Neural progenitor cell (in vitro differentiated cells): ENCODE measurements around the gene PROC.

Experiments used
- CTCF ChIP-seq: fragments of 200-600 bp; sonication (generic); IDR thresholded peaks from 2 replicates; pipeline ENCODE4 v1.5.1; 2017; ENCODE audit warnings: antibody characterized with exemption, mild to moderate bottlenecking
- EZH2 ChIP-seq: fragments of 200-600 bp; sonication (generic); IDR thresholded peaks from 2 replicates; pipeline ENCODE4 v1.6.1; 2017; ENCODE audit warnings: antibody characterized with exemption, mild to moderate bottlenecking, moderate library complexity

GRCh38 chr2:127419112-127419430 is 844 bp downstream of the PROC start:
- no peak for TF ChIP-seq CTCF
- TF ChIP-seq EZH2: no peak
